Left ventricle myocardium inferior (tissue), 1 donor: ENCODE data around the gene TMEM250. TPM values are rescaled to one million over a fixed set of nuclear protein-coding genes. Genes with fewer than 3 reads are reported as not detected.

Experiments
- DNase-seq: peaks from one replicate; pipeline ENCODE4 v3.0.0-alpha.2; 2020
- H3K27ac ChIP-seq: fragments of 200-600 bp; replicated peaks from 2 replicates; pipeline ENCODE4 v1.8.0; 2021
- H3K27me3 ChIP-seq: fragments of 200-600 bp; 2 replicates; pipeline ENCODE4 v1.8.0; 2021; ENCODE audit warnings: low read depth
- H3K36me3 ChIP-seq: fragments of 200-600 bp; 2 replicates; pipeline ENCODE4 v1.8.0; 2021
- H3K4me1 ChIP-seq: fragments of 200-600 bp; 2 replicates; pipeline ENCODE4 v1.8.0; 2021
- H3K4me3 ChIP-seq: fragments of 200-600 bp; 2 replicates; pipeline ENCODE4 v1.8.0; 2021; ENCODE audit warnings: mild to moderate bottlenecking, moderate library complexity
- H3K9me3 ChIP-seq: fragments of 200-600 bp; replicated peaks from 2 replicates; pipeline ENCODE4 v1.8.0; 2021
- intact Hi-C: fragments of 100-400 bp; cut with micrococcal nuclease; formaldehyde crosslinking; loops from one replicate; pipeline ENCODE4 v1.11.0; 2022
- total RNA-seq: library from RNA; stranded (reverse); fragmentation: NEBNext Ultra II Directional; extraction: Animal tissue kit (Norgen Biotek cat#: 25700); gene quantifications from one replicate; pipeline ENCODE4 v1.2.1, GENCODE V29; 2021
- TF ChIP-seq, protein P1 (sequence below): fragments of 200-600 bp; IDR thresholded peaks from 2 replicates; pipeline ENCODE4 v1.8.0; 2021; ENCODE audit warnings: antibody characterized with exemption, mild to moderate bottlenecking, borderline replicate concordance
- donor health status: DM: no; HTN: yes; CAD: no; lungs with severe emphysema.

TMEM250 gene
- total RNA-seq, 1 donor from 2014 or later: 15.1 TPM

DNA sequence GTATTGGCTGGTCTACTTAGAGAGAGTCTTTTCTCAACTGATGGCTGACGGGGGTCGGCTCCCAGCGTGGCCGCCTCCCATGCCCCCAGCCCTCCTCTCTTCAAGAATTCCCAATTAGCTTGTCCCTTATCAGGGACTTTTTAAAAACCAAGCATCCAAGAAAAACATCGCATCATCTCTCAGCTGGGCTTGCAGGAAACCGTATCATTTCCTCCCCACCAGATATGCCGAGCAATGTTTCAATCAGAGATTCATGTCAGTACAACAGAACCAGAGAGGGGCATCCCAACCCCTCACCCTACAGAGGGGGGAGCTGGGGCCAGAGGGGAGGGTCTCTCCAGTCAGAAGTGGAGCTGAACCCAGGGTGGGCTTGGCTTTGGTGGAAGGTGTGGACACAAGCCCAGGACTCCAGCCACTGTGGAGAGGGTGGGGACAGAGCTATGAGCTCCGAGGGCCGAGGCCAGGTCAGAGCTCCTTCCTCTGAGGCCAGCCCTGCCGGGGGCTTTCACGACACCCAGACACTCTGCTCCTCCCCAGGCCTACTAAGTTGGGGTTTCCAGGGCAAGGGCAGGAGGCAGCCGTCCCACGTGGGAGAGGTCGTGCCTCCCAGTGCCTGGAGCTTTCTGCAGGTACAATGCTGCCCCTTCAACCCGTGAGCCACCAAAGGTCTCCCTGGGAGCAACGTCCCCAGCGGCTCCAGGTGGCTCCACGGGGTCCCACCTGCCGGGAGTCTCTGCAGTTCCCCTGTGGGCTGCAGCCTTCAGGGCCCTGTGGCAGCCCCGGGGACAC, 39.0 kb upstream of the TMEM250 start:
- intact Hi-C loops: no loop called here
- Histone ChIP-seq H3K4me3 (no peak overlapping the region), H3K4me1 (no peaks in the 10 kb centered on the region), H3K27me3 (peaks cover 68% of the 10 kb centered on the region), H3K27ac (no peak overlapping the region), H3K36me3 (no peaks in the 10 kb centered on the region), H3K9me3 (peaks cover under 1% of the 10 kb centered on the region)
- DNase-seq: no peak
- TF ChIP-seq, protein P1, sequence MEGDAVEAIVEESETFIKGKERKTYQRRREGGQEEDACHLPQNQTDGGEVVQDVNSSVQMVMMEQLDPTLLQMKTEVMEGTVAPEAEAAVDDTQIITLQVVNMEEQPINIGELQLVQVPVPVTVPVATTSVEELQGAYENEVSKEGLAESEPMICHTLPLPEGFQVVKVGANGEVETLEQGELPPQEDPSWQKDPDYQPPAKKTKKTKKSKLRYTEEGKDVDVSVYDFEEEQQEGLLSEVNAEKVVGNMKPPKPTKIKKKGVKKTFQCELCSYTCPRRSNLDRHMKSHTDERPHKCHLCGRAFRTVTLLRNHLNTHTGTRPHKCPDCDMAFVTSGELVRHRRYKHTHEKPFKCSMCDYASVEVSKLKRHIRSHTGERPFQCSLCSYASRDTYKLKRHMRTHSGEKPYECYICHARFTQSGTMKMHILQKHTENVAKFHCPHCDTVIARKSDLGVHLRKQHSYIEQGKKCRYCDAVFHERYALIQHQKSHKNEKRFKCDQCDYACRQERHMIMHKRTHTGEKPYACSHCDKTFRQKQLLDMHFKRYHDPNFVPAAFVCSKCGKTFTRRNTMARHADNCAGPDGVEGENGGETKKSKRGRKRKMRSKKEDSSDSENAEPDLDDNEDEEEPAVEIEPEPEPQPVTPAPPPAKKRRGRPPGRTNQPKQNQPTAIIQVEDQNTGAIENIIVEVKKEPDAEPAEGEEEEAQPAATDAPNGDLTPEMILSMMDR: no peak

DNA sequence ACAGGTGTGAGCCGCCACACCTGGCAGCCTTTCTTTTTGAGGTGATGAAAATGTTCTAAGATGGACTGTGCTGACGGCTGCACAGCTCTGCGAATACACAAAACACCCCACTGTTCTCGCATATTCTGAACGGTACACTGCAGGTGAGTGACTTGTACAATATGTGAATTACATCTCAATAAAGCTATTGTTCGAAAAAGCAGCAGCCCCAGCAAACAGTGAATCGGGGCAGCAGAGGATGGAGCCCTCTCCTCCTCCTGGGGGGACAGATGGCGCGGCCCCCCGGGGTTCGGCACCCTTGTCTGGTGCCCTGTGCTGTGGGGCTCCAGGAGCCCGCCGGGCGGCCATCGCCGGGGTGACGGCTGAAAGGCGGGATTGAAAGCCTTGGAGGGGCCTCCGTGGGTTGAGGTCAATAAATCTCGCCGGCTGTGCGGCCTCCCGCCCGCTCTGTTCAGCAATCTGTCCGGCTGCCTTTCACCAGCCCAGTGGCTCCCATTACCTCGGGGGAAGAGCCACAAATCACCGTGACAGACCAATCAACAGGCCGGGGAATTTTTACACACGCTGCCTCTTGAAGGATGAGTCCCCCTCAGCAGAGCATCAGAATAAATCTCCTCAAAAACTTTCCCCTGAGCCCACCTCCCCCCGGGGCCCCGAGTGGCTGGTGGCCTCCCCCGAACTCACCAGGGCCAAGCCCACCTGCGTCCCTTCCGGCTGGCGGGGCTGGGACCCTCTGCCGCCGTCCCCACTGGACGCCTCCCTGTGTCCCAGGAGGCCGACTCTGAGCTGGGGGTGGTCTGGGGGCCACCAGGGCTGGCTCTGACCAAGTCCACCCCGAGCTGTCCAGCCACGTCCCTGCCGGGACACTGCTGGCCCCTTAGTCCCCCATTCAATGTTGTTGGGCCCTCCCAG, 37.8 kb upstream of the TMEM250 start:
- peaks cover 59% of the 10 kb centered on the region for H3K27me3 ChIP-seq
- intact Hi-C loops: no loop called here
- H3K36me3 ChIP-seq: no peaks in the 10 kb centered on the region
- TF ChIP-seq, protein P1: no peak
- H3K9me3 ChIP-seq: no peaks in the 10 kb centered on the region
- H3K4me3 ChIP-seq: no peak overlapping the region
- DNase-seq: no peak
- no peaks in the 10 kb centered on the region for H3K4me1 ChIP-seq
- no peak overlapping the region for H3K27ac ChIP-seq

DNA sequence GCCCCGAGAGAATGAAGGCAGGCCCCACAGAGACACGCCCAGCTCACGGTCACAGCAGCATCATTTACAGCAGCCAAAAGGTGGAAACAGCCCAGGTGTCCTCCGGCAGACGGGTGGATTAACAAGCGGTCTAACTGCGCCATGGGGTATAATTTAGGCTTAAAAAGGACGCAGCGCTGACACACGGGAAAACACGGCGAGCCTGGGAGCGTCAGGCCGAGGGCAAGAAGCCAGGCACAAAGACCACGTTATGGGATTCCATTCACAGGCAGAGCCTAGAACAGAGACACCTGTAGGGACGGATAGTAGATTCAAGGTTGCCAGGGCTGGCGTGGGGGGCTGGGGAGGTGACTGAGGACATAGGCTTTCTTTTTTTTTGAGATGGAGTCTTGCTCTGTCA, 36.9 kb upstream of the TMEM250 start:
- Histone ChIP-seq H3K36me3 (no peaks in the 10 kb centered on the region), H3K27me3 (peaks cover 57% of the 10 kb centered on the region), H3K27ac (no peak overlapping the region), H3K9me3 (no peaks in the 10 kb centered on the region), H3K4me1 (no peaks in the 10 kb centered on the region), H3K4me3 (no peak overlapping the region)
- intact Hi-C loops: no loop called here
- DNase-seq: no peak
- TF ChIP-seq, protein P1: no peak

DNA sequence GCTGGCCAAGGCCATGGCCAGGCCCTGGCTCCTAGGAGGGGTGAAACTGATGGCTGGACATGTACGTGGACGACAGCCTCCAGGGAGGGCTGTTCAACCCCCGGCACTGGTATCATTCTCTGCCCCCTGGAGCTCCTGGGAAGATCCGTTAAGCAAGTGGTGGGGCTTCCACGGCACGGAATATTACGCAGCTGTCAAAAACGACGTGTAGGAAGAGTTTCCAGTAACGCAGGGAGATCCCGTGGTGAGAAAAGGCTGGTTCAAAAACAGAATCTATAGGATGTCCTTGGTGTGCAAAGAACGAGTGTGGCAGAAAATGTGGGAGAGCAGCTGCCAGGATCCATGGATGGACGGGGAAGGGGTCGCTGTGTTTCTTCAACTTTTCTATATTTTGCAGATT, 36.3 kb upstream of the TMEM250 start:
- Histone ChIP-seq H3K4me1 (no peaks in the 10 kb centered on the region), H3K36me3 (no peaks in the 10 kb centered on the region), H3K9me3 (no peaks in the 10 kb centered on the region), H3K27ac (no peak overlapping the region), H3K27me3 (peaks cover 53% of the 10 kb centered on the region), H3K4me3 (no peak overlapping the region)
- TF ChIP-seq, protein P1: no peak
- no peak for DNase-seq
- intact Hi-C loops: no loop called here

DNA sequence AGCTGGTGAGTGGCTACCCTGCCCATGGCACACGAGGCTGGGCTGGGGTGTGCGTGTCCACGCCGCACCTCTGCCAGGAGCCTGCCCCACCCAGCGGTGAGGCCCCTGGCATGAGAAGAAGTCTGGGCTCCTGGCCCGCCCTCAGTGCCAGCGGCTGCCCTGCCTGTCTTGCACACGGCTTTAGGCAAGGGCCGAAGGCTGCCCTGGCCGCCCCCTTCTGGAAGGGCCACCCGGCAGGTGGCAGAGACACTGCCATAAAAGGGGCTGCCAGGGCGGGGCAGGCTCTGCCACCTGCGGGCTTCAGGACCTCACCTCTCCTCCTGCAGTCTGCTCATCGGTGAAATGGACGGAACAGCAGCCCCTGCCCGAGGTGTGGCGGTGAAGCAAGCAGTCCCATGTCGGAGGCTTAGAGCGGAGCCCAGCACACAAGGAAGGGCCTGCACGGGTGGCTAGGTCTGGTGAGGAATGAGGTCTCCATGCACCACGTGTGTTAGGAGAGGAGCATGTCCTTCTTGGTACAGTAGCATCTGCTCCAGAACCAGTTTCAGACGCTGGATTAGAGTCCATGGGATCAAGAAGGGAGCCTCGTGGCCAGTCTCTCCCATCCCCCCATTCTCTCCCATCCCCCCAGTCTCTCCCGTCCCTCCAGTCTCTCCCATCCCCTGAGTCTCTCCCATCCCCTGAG, 34.8 kb upstream of the TMEM250 start:
- TF ChIP-seq, protein P1: no peak
- no peak for DNase-seq
- Histone ChIP-seq H3K4me1 (no peaks in the 10 kb centered on the region), H3K4me3 (no peak overlapping the region), H3K36me3 (no peaks in the 10 kb centered on the region), H3K27me3 (peaks cover 55% of the 10 kb centered on the region), H3K9me3 (no peaks in the 10 kb centered on the region), H3K27ac (no peak overlapping the region)
- intact Hi-C loops: no loop called here
